Measurements from ENCODE around the gene EXOC3. TPM values are rescaled to one million over a fixed set of nuclear protein-coding genes. Genes with fewer than 3 reads are reported as not detected.
"Not testable (repeated sequence)": the region's sequence is repeated elsewhere in the genome, so short reads cannot be mapped to it uniquely, and the experiment has no call there.

The EXOC3 gene
- total RNA-seq, 1 donor from 2014 or later: 29.2 TPM

DNA sequence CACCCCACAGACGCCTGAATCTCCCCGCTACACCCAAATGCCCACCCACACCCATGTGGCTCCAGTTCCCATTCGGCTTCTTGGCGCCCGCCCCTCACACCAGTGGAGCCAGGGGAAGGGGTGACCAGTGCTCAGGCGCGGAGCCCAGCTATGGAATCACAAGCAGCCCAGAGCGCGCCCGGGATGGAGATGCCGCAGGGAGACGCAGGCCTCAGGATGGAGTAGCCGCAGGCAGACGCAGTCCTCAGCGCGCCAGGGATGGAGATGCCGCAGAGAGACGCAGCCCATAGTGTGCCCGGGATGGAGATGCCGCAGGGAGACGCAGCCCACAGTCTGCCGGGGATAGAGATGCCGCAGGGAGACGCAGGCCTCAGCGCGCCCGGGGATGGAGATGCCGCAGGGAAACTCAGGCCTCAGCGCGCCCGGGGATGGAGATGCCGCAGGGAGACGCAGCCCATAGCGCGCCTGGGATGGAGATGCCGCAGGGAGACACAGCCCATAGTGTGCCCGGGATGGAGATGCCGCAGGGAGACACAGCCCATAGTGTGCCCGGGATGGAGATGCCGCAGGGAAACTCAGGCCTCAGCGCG is 65.1 kb downstream of the EXOC3 start:
- H3K9me3 ChIP-seq (ENCODE audit: control insufficient read depth in 3 of 3, low read length in 3 of 3); H3K4me3 ChIP-seq (ENCODE audit: low read length in 3 of 3); H3K9ac ChIP-seq (ENCODE audit: low read depth in 1 of 3, low read length in 3 of 3); H3K27ac ChIP-seq (ENCODE audit: low read depth, low read length); H3K36me3 ChIP-seq (ENCODE audit: control insufficient read depth in 3 of 3, insufficient read depth in 3 of 3, low read length in 3 of 3); H3K4me1 ChIP-seq (ENCODE audit: control insufficient read depth in 3 of 3, insufficient read depth in 3 of 3, low read length in 3 of 3): not testable (repeated sequence)
- peaks cover 23 to 48% (median 36%) of the 10 kb centered on the region in 3 donors for H3K27me3 ChIP-seq (ENCODE audit: control insufficient read depth in 3 of 3, insufficient read depth in 3 of 3, low read length in 3 of 3)

DNA sequence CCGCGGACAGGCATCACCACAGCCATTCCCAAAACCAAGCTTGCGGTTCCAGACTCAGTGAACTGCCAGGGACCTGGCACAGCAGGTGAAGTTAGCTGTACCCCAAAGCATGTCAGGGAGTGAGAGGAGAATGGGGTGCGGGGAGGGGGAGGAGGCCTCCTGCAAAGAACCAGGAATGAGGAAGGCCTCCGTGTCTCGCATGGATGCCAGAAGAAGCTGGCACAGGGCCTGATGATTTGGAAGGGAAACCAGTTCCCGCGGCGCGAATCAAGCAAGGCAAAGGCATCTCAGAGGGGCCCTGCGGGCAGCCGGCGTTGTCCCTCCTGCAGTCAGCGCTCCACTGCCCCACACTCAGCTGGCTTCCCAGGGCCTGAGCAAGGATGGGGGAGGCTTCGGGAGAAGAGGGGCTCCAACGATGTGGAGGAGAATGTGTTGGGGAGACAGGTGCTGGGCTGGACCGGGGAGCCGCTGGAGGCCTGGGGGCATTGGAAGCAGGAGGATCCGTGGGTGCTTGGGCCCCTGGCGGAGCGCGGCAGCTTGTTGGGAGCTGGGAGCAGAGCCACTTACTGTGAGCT is 66.7 kb downstream of the EXOC3 start:
- Histone ChIP-seq H3K4me1 (ENCODE audit: control insufficient read depth in 3 of 3, insufficient read depth in 3 of 3, low read length in 3 of 3) (no peaks in the 10 kb centered on the region), H3K36me3 (ENCODE audit: control insufficient read depth in 3 of 3, insufficient read depth in 3 of 3, low read length in 3 of 3) (no peaks in the 10 kb centered on the region), H3K9ac (ENCODE audit: low read depth in 1 of 3, low read length in 3 of 3) (no peak overlapping the region), H3K4me3 (ENCODE audit: low read length in 3 of 3) (no peak overlapping the region), H3K27me3 (ENCODE audit: control insufficient read depth in 3 of 3, insufficient read depth in 3 of 3, low read length in 3 of 3) (peaks cover 22 to 49% (median 36%) of the 10 kb centered on the region in 3 donors), H3K27ac (ENCODE audit: low read depth, low read length) (no peak overlapping the region), H3K9me3 (ENCODE audit: control insufficient read depth in 3 of 3, low read length in 3 of 3) (no peaks in the 10 kb centered on the region)

DNA sequence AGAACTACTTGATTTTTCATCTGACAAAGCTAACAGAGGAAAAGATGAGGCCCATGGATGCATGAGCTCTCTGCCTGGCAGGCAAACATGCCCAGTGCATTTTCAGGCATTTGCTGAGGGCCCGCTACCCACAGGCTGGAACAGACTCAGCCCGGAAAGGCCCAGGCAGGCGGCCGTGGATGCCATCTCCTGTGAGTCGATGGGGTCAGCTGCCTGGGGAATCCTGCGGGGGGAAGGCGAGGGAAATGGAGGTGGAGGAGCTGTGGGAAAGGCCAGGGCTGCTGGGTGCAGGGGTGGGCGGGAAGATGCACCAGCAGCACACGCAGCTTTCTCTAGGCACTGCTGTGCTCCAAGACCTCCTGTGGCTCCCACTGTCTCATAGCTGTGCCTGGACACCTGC is 67.5 kb downstream of the EXOC3 start:
- no peak overlapping the region for H3K9ac ChIP-seq (ENCODE audit: low read depth in 1 of 3, low read length in 3 of 3)
- no peaks in the 10 kb centered on the region for H3K9me3 ChIP-seq (ENCODE audit: control insufficient read depth in 3 of 3, low read length in 3 of 3)
- H3K36me3 ChIP-seq (ENCODE audit: control insufficient read depth in 3 of 3, insufficient read depth in 3 of 3, low read length in 3 of 3): no peaks in the 10 kb centered on the region
- no peak overlapping the region for H3K27ac ChIP-seq (ENCODE audit: low read depth, low read length)
- no peaks in the 10 kb centered on the region for H3K4me1 ChIP-seq (ENCODE audit: control insufficient read depth in 3 of 3, insufficient read depth in 3 of 3, low read length in 3 of 3)
- H3K4me3 ChIP-seq (ENCODE audit: low read length in 3 of 3): no peak overlapping the region
- peaks cover 27 to 53% (median 42%) of the 10 kb centered on the region in 3 donors for H3K27me3 ChIP-seq (ENCODE audit: control insufficient read depth in 3 of 3, insufficient read depth in 3 of 3, low read length in 3 of 3)

DNA sequence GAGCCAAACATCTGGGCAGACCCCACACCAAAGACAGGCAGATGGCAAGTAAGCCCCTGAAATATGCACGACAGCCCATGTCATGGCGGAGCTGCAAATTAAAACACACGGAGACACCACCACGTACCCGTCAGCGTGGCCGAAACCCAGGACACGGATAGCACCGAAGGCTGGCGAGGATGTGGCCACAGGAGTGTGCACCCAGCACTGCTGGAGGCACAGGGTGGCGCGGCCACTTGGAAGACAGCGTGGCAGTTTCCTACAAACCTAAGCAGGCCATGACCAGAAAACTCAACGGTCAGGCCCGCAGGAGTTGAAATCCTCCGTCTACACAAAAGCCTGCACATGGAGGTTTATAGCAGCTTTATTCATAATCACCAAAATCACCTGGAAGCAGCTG is 68.5 kb downstream of the EXOC3 start:
- Histone ChIP-seq H3K36me3 (ENCODE audit: control insufficient read depth in 3 of 3, insufficient read depth in 3 of 3, low read length in 3 of 3) (no peaks in the 10 kb centered on the region), H3K9me3 (ENCODE audit: control insufficient read depth in 3 of 3, low read length in 3 of 3) (no peaks in the 10 kb centered on the region), H3K4me1 (ENCODE audit: control insufficient read depth in 3 of 3, insufficient read depth in 3 of 3, low read length in 3 of 3) (no peaks in the 10 kb centered on the region), H3K27me3 (ENCODE audit: control insufficient read depth in 3 of 3, insufficient read depth in 3 of 3, low read length in 3 of 3) (peaks cover 20 to 55% (median 44%) of the 10 kb centered on the region in 3 donors), H3K9ac (ENCODE audit: low read depth in 1 of 3, low read length in 3 of 3) (no peak overlapping the region), H3K4me3 (ENCODE audit: low read length in 3 of 3) (no peak overlapping the region), H3K27ac (ENCODE audit: low read depth, low read length) (no peak overlapping the region)

DNA sequence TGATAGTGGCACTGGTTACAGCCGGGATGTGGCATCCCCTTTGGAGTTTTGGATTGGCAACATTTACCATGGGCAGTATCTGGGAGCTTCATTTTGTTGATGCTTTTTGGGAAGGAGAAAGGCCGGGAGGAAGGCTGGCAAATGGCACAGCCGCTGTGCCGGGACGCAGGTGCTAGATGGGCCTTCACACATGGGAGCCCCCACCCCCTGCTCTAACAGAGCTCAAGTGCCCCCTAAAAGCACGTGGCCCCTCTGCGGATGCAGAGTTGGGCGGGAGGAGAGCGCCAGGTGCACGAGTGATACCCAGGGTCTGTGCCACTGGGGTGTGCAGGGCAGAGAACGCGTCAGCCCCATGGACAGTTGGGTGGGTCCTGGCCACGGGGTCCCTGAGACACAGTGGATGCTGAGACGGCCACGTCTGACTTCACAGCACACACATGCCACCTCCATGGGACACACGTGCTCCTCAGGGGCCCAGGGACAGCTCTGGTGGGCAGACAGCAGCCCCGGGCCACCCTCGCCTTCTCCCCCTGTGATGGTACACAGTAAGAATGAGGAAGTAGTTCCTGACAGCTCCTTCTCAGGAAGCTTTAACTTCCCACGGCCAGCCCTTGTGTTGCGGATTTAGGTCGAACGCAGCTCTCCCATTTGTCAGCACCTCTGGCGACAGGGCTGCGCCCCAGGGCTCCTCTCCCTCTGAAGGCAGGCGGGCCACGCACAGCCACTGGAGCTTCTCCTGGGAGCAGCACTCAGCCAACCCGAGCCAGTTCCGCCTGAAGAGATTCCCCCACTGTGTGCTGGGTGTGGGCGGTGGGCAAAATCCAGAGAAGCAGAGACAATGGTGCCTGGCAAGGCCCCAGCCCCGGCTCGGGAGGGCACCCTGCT is 70.5 kb downstream of the EXOC3 start:
- H3K4me1 ChIP-seq (ENCODE audit: control insufficient read depth in 3 of 3, insufficient read depth in 3 of 3, low read length in 3 of 3): no peaks in the 10 kb centered on the region
- H3K4me3 ChIP-seq (ENCODE audit: low read length in 3 of 3): no peak overlapping the region
- H3K9me3 ChIP-seq (ENCODE audit: control insufficient read depth in 3 of 3, low read length in 3 of 3): no peaks in the 10 kb centered on the region
- peaks cover 37 to 73% (median 58%) of the 10 kb centered on the region in 3 donors for H3K27me3 ChIP-seq (ENCODE audit: control insufficient read depth in 3 of 3, insufficient read depth in 3 of 3, low read length in 3 of 3)
- H3K9ac ChIP-seq (ENCODE audit: low read depth in 1 of 3, low read length in 3 of 3): no peak overlapping the region
- H3K36me3 ChIP-seq (ENCODE audit: control insufficient read depth in 3 of 3, insufficient read depth in 3 of 3, low read length in 3 of 3): no peaks in the 10 kb centered on the region
- no peak overlapping the region for H3K27ac ChIP-seq (ENCODE audit: low read depth, low read length)

DNA sequence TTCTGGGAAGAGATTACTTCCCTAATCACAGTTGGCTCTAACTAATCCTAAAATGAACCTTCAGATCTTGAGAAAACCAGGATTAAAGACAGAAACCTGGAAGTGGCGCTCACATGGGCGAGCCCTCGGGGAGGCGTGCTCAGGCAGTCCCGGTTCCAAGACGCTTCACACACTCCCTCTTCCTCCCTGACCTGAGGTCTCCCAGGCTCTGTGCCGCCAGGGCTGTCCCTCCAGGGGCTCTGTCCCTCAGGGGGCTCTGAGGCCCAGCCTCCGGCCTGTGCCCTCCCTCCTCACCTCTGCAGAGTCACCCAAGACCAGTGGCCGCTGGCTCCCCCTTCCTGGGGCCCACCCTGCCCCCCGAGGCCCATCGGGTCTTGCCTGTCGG is 71.1 kb downstream of the EXOC3 start:
- Histone ChIP-seq H3K36me3 (ENCODE audit: control insufficient read depth in 3 of 3, insufficient read depth in 3 of 3, low read length in 3 of 3) (no peaks in the 10 kb centered on the region), H3K9ac (ENCODE audit: low read depth in 1 of 3, low read length in 3 of 3) (no peak overlapping the region), H3K9me3 (ENCODE audit: control insufficient read depth in 3 of 3, low read length in 3 of 3) (no peaks in the 10 kb centered on the region), H3K27ac (ENCODE audit: low read depth, low read length) (no peak overlapping the region), H3K4me1 (ENCODE audit: control insufficient read depth in 3 of 3, insufficient read depth in 3 of 3, low read length in 3 of 3) (no peaks in the 10 kb centered on the region), H3K27me3 (ENCODE audit: control insufficient read depth in 3 of 3, insufficient read depth in 3 of 3, low read length in 3 of 3) (peaks cover 42 to 77% (median 63%) of the 10 kb centered on the region in 3 donors), H3K4me3 (ENCODE audit: low read length in 3 of 3) (no peak overlapping the region)

DNA sequence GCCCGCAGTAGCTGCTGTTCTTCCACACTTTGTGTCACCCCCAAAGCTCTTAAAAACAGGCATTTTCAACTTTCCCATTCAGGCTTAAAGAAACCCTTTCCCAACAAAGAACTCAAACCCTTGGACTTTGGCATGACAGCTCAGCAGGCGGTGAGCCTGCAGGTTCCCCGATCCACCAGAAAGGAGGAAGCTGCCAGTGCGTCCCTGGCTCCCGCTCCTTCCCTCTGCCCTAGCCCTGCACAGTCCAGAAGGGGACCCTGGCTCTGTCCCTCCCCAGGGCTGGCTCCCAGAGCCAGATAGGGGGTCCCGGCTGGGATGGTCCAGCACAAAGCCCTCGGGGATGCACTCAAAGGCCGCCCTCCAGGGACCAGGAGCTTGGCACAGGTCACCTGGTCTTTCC is 71.7 kb downstream of the EXOC3 start:
- Histone ChIP-seq H3K9ac (ENCODE audit: low read depth in 1 of 3, low read length in 3 of 3) (no peak overlapping the region), H3K27me3 (ENCODE audit: control insufficient read depth in 3 of 3, insufficient read depth in 3 of 3, low read length in 3 of 3) (peaks cover 46 to 81% (median 69%) of the 10 kb centered on the region in 3 donors), H3K27ac (ENCODE audit: low read depth, low read length) (no peak overlapping the region), H3K36me3 (ENCODE audit: control insufficient read depth in 3 of 3, insufficient read depth in 3 of 3, low read length in 3 of 3) (no peaks in the 10 kb centered on the region), H3K4me1 (ENCODE audit: control insufficient read depth in 3 of 3, insufficient read depth in 3 of 3, low read length in 3 of 3) (no peaks in the 10 kb centered on the region), H3K9me3 (ENCODE audit: control insufficient read depth in 3 of 3, low read length in 3 of 3) (no peaks in the 10 kb centered on the region), H3K4me3 (ENCODE audit: low read length in 3 of 3) (no peak overlapping the region)

DNA sequence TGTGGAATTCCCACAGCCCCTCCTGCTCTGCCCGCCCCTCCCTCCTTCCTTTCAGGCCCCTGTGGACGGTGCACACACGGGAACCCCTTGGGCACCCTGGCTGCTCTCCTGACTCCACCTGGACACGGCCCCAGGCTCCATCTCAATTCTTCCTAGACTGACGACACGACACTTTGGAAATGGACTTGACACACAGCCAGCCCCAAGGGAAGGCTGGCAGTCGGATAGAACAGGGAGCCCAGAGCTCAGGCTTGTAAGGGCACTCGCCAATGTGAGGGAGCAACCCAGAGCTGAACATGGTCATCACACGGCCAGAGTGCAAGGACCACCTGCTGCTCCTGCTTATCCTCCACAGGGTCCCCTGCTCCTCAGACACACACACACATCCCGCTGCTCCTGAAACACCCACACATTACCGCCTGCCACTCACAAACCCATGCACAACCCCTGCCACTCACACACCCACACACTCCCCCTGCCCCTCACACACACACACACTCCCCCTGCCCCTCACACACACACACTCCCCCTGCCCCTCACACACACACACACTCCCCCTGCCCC is 72.4 kb downstream of the EXOC3 start:
- Histone ChIP-seq H3K9ac (ENCODE audit: low read depth in 1 of 3, low read length in 3 of 3) (no peak overlapping the region), H3K36me3 (ENCODE audit: control insufficient read depth in 3 of 3, insufficient read depth in 3 of 3, low read length in 3 of 3) (no peaks in the 10 kb centered on the region), H3K9me3 (ENCODE audit: control insufficient read depth in 3 of 3, low read length in 3 of 3) (no peaks in the 10 kb centered on the region), H3K27me3 (ENCODE audit: control insufficient read depth in 3 of 3, insufficient read depth in 3 of 3, low read length in 3 of 3) (peaks cover 48 to 79% (median 67%) of the 10 kb centered on the region in 3 donors), H3K4me3 (ENCODE audit: low read length in 3 of 3) (no peak overlapping the region), H3K27ac (ENCODE audit: low read depth, low read length) (no peak overlapping the region), H3K4me1 (ENCODE audit: control insufficient read depth in 3 of 3, insufficient read depth in 3 of 3, low read length in 3 of 3) (no peaks in the 10 kb centered on the region)

DNA sequence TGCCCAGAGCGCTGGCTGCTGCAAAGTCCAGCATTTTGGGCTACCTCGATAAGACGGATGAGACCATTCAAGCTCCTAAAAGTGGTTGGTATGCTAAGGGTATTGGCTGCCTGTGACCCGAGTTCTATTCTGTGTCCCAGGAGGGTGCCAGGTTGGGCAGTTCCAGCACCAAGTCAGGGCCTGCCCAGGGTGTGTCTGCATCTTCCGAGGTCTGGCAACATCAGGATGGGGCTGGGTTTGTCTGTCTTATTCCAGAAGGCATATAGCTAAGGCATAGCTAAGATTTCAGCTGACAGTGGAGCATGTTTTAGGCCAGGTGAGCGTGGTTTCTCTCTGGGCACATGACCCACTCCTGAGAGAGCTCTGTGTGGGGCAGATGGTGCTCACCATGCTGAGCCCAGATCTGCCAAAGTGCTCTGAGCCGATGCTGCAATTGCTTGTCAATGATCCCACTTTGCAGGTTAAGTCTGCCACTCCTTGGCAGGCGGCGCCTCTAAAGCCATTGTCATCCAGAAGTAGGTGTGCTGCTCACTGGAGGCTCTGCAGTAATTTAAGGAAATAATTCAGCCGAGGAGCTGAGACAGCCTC is 73.5 kb downstream of the EXOC3 start:
- no peaks in the 10 kb centered on the region for H3K4me1 ChIP-seq (ENCODE audit: control insufficient read depth in 3 of 3, insufficient read depth in 3 of 3, low read length in 3 of 3)
- H3K4me3 ChIP-seq (ENCODE audit: low read length in 3 of 3): no peak overlapping the region
- H3K27me3 ChIP-seq (ENCODE audit: control insufficient read depth in 3 of 3, insufficient read depth in 3 of 3, low read length in 3 of 3): peaks cover 58 to 82% (median 73%) of the 10 kb centered on the region in 3 donors
- H3K9ac ChIP-seq (ENCODE audit: low read depth in 1 of 3, low read length in 3 of 3): no peak overlapping the region
- no peaks in the 10 kb centered on the region for H3K9me3 ChIP-seq (ENCODE audit: control insufficient read depth in 3 of 3, low read length in 3 of 3)
- no peaks in the 10 kb centered on the region for H3K36me3 ChIP-seq (ENCODE audit: control insufficient read depth in 3 of 3, insufficient read depth in 3 of 3, low read length in 3 of 3)
- H3K27ac ChIP-seq (ENCODE audit: low read depth, low read length): no peak overlapping the region

All from skeletal muscle tissue (tissue), 4 donors.